Measurements from ENCODE around the gene GMCL2. TPM values are rescaled to one million over a fixed set of nuclear protein-coding genes. Genes with fewer than 3 reads are reported as not detected.

Gene GMCL2
- total and polyA plus RNA-seq, 9 of the 15 experiments (the other 6 are each of a cell fraction or from before 2014, with no cell fraction given) = 0.04 TPM; not detected in 8

GRCh38 chr5:178145965-178146820 is 41.0 kb downstream of the GMCL2 start (continued):
- TF ChIP-seq ELK3 (CRISPR knock-in tag; IDR thresholded peaks at IDR 0.05) (no peak), POLR2G (IDR thresholded peaks at IDR 0.05; ENCODE audit: low read depth, low read length) (peak; percentile 57), CTBP1 (IDR thresholded peaks at IDR 0.05; ENCODE audit: borderline replicate concordance) (peak; percentile 78; the same call in 1 of the 2 replicates), TFAP4 (CRISPR knock-in tag; IDR thresholded peaks at IDR 0.05; ENCODE audit: borderline replicate concordance) (peak; percentile 37; the same call in 1 of the 2 replicates), PKNOX1 (IDR thresholded peaks at IDR 0.05) (peak; percentile 44; the same call in 1 of the 2 replicates), DACH1 (IDR thresholded peaks at IDR 0.05; ENCODE audit: partially characterized antibody) (no peak), TRIM24 (IDR thresholded peaks at IDR 0.05) (no peak), TARDBP (IDR thresholded peaks at IDR 0.05) (0 out of 2 replicates have a peak, but pooled peaks have one; percentile 31), ZNF609 (CRISPR knock-in tag; IDR thresholded peaks at IDR 0.05; ENCODE audit: borderline replicate concordance) (no peak), CTCF (IDR thresholded peaks at IDR 0.05 in 2 of 3, conservative IDR thresholded peaks at IDR 0.05 in 1 of 3; ENCODE audit: insufficient read depth in 2 of 3, low read depth in 1 of 3, low read length in 3 of 3) (peak; percentile 78 to 87 (median 82)), ZNF398 (CRISPR knock-in tag; IDR thresholded peaks at IDR 0.05) (no peak), STAG1 (CRISPR knock-in tag; IDR thresholded peaks at IDR 0.05; ENCODE audit: borderline replicate concordance) (peak; percentile 48; the same call in 1 of the 2 replicates), CEBPB (tag; IDR thresholded peaks at IDR 0.05) (peak; percentile 9; the same call in 1 of the 2 replicates), SUPT5H (IDR thresholded peaks at IDR 0.05) (0 out of 2 replicates have a peak, but pooled peaks have one; percentile 26)

Measured in K562 (cell line).